WI38 (cell line): ENCODE data around the gene GUCA2A.
"Not testable (repeated sequence)": the region's sequence is repeated elsewhere in the genome, so short reads cannot be mapped to it uniquely, and the experiment has no call there.

Experiments used
- H3K4me3 ChIP-seq: 2 replicates; pipeline ENCODE4 v1.5.1; 2011; ENCODE audit warnings: low read depth, mild to moderate bottlenecking, control low read depth, low read length
- TF ChIP-seq, protein P1 (sequence below): IDR thresholded peaks from 2 replicates; pipeline ENCODE4 v1.5.1; 2012; ENCODE audit warnings: low read depth, mild to moderate bottlenecking, control low read depth, low read length

Gene GUCA2A

DNA sequence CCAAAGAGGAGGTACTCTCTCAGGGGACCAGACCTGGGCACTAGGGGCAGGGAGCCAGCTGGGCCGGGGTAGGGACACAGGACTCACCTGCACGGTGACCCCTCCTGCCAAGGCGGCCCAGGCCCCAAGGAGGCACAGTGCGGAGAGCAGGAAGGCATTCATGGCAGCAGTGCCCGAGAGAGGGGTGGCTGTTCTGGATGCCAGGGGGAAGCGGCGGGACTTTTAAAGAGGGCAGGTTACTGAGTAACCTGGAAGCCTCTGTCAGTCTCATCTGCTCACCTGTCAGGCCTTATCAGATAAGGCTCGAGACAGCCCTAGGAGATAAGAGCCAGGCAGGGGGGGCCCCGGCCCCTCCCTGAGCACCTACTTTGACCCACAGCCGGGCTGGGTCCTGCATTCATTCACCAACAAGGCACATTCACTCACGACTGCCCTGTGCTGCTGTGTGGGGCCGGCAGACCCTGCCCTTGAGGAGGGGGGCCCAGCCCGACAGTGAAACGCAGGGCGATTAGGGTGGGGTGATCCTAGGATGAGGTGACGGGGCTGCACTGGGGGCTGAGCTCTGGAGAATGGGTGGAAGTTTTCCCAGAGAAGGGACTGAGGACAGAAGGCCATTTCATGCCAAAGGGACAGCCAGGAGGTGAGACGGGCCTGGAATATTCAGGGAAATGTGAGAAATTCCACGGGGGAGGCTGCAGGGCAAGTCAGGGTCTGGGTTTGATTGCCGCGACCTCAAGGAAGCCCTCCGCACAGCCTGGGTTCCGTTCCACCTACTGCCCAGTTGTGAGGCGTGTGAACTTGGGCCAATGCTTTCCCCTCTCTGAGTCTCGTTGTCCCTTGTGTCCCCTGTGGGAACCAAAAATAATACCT, at the start of gene GUCA2A:
TSS of gene GUCA2A (minus strand) at position 195 of the 870 bp plus-strand sequence. CDS start at position 162, 33 bp downstream.
- TF ChIP-seq, protein P1, sequence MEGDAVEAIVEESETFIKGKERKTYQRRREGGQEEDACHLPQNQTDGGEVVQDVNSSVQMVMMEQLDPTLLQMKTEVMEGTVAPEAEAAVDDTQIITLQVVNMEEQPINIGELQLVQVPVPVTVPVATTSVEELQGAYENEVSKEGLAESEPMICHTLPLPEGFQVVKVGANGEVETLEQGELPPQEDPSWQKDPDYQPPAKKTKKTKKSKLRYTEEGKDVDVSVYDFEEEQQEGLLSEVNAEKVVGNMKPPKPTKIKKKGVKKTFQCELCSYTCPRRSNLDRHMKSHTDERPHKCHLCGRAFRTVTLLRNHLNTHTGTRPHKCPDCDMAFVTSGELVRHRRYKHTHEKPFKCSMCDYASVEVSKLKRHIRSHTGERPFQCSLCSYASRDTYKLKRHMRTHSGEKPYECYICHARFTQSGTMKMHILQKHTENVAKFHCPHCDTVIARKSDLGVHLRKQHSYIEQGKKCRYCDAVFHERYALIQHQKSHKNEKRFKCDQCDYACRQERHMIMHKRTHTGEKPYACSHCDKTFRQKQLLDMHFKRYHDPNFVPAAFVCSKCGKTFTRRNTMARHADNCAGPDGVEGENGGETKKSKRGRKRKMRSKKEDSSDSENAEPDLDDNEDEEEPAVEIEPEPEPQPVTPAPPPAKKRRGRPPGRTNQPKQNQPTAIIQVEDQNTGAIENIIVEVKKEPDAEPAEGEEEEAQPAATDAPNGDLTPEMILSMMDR = no peak
- no peak within 1 kb of the TSS for H3K4me3 ChIP-seq

GRCh38 chr1:42211224-42211623, 46.7 kb upstream of the GUCA2A start:
- TF ChIP-seq, protein P1 = no peak

DNA sequence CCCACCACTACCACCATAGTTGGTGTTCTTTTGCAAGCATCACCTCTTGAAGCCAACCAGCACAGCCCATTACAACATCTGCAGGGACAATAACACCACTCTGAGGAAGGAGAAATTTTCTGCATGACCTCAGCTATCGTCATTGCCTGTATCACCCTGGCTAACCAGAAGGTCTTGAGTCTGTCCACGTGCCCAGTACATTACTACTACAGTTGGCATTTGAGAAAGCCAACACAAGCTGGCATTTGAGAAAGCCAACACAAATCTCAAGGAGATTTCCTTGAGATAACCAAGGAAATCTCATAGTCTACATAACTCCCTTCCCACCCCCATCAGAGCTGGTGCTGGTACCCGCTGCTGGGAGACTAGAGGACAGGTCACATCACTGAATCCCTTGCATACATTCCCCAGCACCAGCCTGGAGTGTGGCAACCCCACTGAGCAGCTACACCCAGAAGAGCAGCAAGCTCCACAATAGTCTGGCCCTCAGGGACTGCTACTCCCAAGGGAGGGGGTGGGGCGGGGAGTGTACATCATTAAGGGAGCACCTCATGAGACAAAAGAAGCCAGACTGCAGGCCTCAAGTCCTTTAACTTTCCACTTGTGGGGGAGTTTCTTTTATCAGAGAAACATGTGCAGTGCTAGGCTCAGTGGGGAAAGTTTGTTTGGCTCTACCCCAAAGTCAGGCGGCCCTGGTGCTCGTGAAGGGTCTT, 46.0 kb upstream of the GUCA2A start:
- H3K4me3 ChIP-seq = no peak overlapping the region
- TF ChIP-seq, protein P1 = no peak

More at GRCh38 chr1:42211224-42211623, 46.7 kb upstream of the GUCA2A start:
- no peak overlapping the region for H3K4me3 ChIP-seq

DNA sequence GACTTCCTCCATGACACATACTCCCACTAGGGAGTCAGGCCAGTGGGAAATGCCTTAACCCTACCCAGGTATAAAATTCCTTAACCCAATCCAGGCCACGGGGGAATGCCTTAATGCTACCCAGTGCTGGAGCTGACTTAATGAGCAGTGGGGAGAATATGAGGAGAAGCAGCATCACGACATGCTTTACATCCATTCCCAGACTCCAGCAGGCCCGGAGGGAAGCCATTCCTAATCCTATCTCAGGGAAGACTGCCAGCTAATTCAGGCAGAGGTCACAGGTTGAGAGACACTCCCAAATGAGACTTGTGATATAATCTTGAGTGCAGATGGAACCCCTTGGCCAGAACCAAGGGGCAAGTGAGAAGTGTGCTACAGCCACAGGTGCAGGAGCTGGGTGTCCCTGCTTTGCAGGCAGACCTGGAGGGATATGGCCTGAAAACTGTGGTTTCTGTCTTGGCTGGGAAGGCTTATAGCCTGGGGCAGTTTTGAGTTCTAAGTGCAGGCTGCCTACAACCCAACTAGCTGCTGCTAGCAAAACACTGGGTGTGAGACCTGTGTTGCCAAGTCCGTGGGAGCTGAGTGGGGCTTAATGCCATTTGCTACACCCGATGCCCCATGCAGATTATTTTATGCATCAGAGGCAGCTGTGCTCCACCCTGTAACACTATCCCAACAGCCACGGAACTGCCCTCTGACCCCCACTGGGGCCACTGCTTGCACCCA, 45.1 kb upstream of the GUCA2A start:
- TF ChIP-seq, protein P1 = no peak
- H3K4me3 ChIP-seq = no peak overlapping the region

- not testable (repeated sequence) for H3K4me3 ChIP-seq
Observed at GRCh38 chr1:42206930-42207329, 42.4 kb upstream of the GUCA2A start.

GRCh38 chr1:42206164-42206563, 41.6 kb upstream of the GUCA2A start:
- H3K4me3 ChIP-seq = no peak overlapping the region

DNA sequence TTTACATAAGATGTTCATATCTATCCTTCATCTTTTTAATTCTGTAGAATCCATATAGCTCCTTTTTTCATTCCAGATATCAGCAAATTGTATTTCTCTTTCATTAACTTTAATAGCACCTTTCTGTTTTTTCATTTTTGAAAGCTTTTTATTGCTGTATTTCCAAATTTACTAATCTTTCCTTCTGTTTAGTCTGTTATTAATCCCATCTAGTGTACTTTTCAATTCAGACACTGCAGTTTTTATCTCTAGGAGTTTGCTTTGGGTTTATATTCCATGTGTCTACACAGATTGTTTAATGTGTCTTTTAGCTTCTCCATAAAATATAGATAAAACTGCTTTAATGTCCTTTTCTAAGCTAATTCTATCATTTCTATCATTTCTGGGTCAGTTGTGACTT, 37.4 kb upstream of the GUCA2A start:
- no peak overlapping the region for H3K4me3 ChIP-seq
- TF ChIP-seq, protein P1 = no peak

More at GRCh38 chr1:42206164-42206563, 41.6 kb upstream of the GUCA2A start:
- TF ChIP-seq, protein P1 = no peak
